ENCODE results near the gene SPEF1. TPM values are rescaled to one million over a fixed set of nuclear protein-coding genes. Genes with fewer than 3 reads are reported as not detected.

SPEF1 gene
- total and polyA plus RNA-seq, 10 of the 15 experiments (the other 5 are each of a cell fraction or from before 2014, with no cell fraction given): 0.12 TPM; not detected in 9

DNA sequence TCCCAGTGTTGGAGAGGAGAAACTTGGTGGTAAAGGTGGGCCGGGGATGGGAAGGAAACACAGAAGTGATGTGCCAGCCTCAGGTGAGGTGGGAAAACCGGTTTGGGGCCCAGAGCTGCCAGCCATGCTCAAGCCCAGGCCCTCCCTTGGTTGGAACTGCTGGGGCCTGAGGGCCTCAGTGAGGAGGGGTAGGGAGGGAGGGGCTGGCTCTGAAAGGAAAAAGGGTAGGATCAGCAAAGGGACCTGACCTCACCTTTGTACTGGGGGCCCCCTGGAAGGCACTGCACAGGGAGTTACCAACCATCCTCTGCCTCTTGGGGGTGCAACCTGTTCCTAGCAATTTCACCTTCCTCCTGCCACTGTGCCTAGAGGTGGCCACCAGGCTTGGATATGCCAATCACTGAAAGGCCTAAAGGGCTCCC, 1.8 kb upstream of the SPEF1 start:
- DNase-seq (ENCODE audit: low read depth, low spot score) (no peak), ATAC-seq (no peak), FAIRE-seq (no peak)
- WGBS (ENCODE audit: insufficient coverage, insufficient replicate concordance, low lambda C conversion rate, missing lambda C conversion rate): 90% methylated on average over 2 of the region's 2 CpGs
- peaks cover 14% of the 10 kb centered on the region for H3K79me2 ChIP-seq (ENCODE audit: control insufficient read depth, insufficient read depth, low read length)
- TF ChIP-seq NR2F1 (conservative IDR thresholded peaks at IDR 0.05) (no peak), ZNF622 (IDR thresholded peaks at IDR 0.05) (no peak), ZNF207 (IDR thresholded peaks at IDR 0.05; ENCODE audit: borderline replicate concordance) (no peak), MXI1 (IDR thresholded peaks at IDR 0.05; ENCODE audit: low read depth, low read length) (no peak)
- TF ChIP-seq, protein P1, sequence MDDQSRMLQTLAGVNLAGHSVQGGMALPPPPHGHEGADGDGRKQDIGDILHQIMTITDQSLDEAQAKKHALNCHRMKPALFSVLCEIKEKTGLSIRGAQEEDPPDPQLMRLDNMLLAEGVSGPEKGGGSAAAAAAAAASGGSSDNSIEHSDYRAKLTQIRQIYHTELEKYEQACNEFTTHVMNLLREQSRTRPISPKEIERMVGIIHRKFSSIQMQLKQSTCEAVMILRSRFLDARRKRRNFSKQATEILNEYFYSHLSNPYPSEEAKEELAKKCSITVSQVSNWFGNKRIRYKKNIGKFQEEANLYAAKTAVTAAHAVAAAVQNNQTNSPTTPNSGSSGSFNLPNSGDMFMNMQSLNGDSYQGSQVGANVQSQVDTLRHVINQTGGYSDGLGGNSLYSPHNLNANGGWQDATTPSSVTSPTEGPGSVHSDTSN (IDR thresholded peaks at IDR 0.05; ENCODE audit: insufficient replicate concordance, low read depth, low read length): no peak
- BruUV-seq (replicated peaks): no TSS peak
- POLR2A ChIA-PET: no interaction called here
- no peak overlapping the region for H3K4me2 ChIP-seq (ENCODE audit: control insufficient read depth, insufficient read depth)
- H3K27me3 ChIP-seq (replicated peaks in 1 of 2; ENCODE audit: control insufficient read depth in 2 of 2, insufficient read depth in 2 of 2, low read length in 1 of 2): peaks cover 7 to 9% of the 10 kb centered on the region in 2 experiments
- SMC1A ChIA-PET (ENCODE audit: uncharacterized antibody, unreplicated experiment): no interaction called here
- no peak overlapping the region for H2AFZ ChIP-seq (ENCODE audit: control insufficient read depth, low read depth, low read length)
- RAD21 ChIA-PET (ENCODE audit: unreplicated experiment): no interaction called here
- no peak overlapping the region for H3K4me3 ChIP-seq
- no peaks in the 10 kb centered on the region for H3K36me3 ChIP-seq (ENCODE audit: control insufficient read depth in 2 of 2, insufficient read depth in 2 of 2, low read length in 1 of 2)
- peaks cover 20% of the 10 kb centered on the region for H3K4me1 ChIP-seq (ENCODE audit: control insufficient read depth, insufficient read depth, low read length)
- in situ Hi-C loops (cut with MboI) (loop anchor here (5.0 kb wide), 1 partner anchor 304 kb away; no protein-coding TSS in a partner anchor), intact Hi-C loops (cut with micrococcal nuclease; ENCODE audit: unreplicated experiment) (loop anchor here (5.0 to 10.0 kb wide), 2 partner anchors 66 to 232 kb away; partner anchors contain the start of gene RNF24)
- no peak overlapping the region for H3K9ac ChIP-seq (ENCODE audit: control insufficient read depth, insufficient read depth, low read length)
- H3K27ac ChIP-seq (ENCODE audit: control insufficient read depth, insufficient read depth): no peak overlapping the region
- no peaks in the 10 kb centered on the region for H4K20me1 ChIP-seq (ENCODE audit: control insufficient read depth, insufficient read depth)
- no peaks in the 10 kb centered on the region for H3K9me3 ChIP-seq (replicated peaks; ENCODE audit: control insufficient read depth, insufficient read depth, low read length)
- CTCF ChIA-PET: interaction anchor here (1.4 kb wide), 1 partner anchor 14 kb away, joined by 4 read pairs; no protein-coding TSS in a partner anchor

DNA sequence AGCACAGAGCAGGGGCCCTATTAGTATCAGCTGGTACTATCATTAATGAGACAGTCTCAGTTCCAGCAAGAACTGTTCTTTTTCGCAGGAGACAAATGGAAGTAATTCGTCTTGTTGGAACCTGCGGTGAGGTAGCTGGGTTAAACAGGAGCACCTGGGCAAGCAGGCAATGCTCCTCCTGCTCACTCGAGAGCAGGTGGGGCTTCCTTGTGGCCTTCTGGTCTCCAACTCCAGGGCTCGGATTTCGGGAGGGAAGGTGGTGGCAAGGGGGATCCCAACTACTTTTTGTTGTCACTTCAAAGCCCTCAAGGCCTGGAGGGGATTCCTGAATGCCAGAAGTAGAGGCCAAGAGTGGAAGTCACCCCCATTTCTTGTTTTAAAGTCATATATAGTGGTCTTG, 1.3 kb upstream of the SPEF1 start:
- CTCF ChIA-PET: interaction anchor here (1.4 to 1.7 kb wide), 2 partner anchors 15 to 303 kb away, joined by 6 read pairs; partner anchors contain the start of gene ADISSP
- no peak overlapping the region for H2AFZ ChIP-seq (ENCODE audit: control insufficient read depth, low read depth, low read length)
- RAD21 ChIA-PET (ENCODE audit: unreplicated experiment): no interaction called here
- TF ChIP-seq FOS (IDR thresholded peaks at IDR 0.05; ENCODE audit: borderline replicate concordance, extremely low read depth, insufficient read length) (no peak), SMAD5 (IDR thresholded peaks at IDR 0.05; ENCODE audit: low read depth) (0 out of 2 replicates have a peak, but pooled peaks have one; percentile 29)
- FAIRE-seq (no peak), DNase-seq (ENCODE audit: low read depth, low spot score) (no peak), ATAC-seq (no peak)
- H3K79me2 ChIP-seq (ENCODE audit: control insufficient read depth, insufficient read depth, low read length): peaks cover 14% of the 10 kb centered on the region
- no peak overlapping the region for H3K4me3 ChIP-seq
- WGBS (ENCODE audit: insufficient coverage, insufficient replicate concordance, low lambda C conversion rate, missing lambda C conversion rate): 91% methylated on average over 6 of the region's 6 CpGs
- H3K9me3 ChIP-seq (replicated peaks; ENCODE audit: control insufficient read depth, insufficient read depth, low read length): no peaks in the 10 kb centered on the region
- in situ Hi-C loops (cut with MboI): loop anchor here (5.0 kb wide), 1 partner anchor 305 kb away; no protein-coding TSS in a partner anchor
- peaks cover 25% of the 10 kb centered on the region for H3K4me1 ChIP-seq (ENCODE audit: control insufficient read depth, insufficient read depth, low read length)
- H3K27ac ChIP-seq (ENCODE audit: control insufficient read depth, insufficient read depth): no peak overlapping the region
- SMC1A ChIA-PET (ENCODE audit: uncharacterized antibody, unreplicated experiment): no interaction called here
- peaks cover 12% of the 10 kb centered on the region in 2 experiments for H3K27me3 ChIP-seq (replicated peaks in 1 of 2; ENCODE audit: control insufficient read depth in 2 of 2, insufficient read depth in 2 of 2, low read length in 1 of 2)
- no peak overlapping the region for H3K4me2 ChIP-seq (ENCODE audit: control insufficient read depth, insufficient read depth)
- H3K36me3 ChIP-seq (ENCODE audit: control insufficient read depth in 2 of 2, insufficient read depth in 2 of 2, low read length in 1 of 2): no peaks in the 10 kb centered on the region
- intact Hi-C loops (cut with micrococcal nuclease; ENCODE audit: unreplicated experiment): loop anchor here (5.0 to 10.0 kb wide), 2 partner anchors 65 to 232 kb away; partner anchors contain the start of gene RNF24
- no TSS peak for BruUV-seq (replicated peaks)
- H4K20me1 ChIP-seq (ENCODE audit: control insufficient read depth, insufficient read depth): no peaks in the 10 kb centered on the region
- no peak overlapping the region for H3K9ac ChIP-seq (ENCODE audit: control insufficient read depth, insufficient read depth, low read length)
- POLR2A ChIA-PET: no interaction called here
